Stimulated activated CD4-positive, alpha-beta T cell treated with anti-CD3 and anti-CD28 coated beads, Interleukin-4, amount 100 ng/mL, for 24 hours (primary cell): ENCODE measurements around the gene DOCK1.

Experiments used
- DNase-seq: peaks from one replicate; pipeline ENCODE4 v3.0.0-alpha.2; 2020

Gene DOCK1

DNA sequence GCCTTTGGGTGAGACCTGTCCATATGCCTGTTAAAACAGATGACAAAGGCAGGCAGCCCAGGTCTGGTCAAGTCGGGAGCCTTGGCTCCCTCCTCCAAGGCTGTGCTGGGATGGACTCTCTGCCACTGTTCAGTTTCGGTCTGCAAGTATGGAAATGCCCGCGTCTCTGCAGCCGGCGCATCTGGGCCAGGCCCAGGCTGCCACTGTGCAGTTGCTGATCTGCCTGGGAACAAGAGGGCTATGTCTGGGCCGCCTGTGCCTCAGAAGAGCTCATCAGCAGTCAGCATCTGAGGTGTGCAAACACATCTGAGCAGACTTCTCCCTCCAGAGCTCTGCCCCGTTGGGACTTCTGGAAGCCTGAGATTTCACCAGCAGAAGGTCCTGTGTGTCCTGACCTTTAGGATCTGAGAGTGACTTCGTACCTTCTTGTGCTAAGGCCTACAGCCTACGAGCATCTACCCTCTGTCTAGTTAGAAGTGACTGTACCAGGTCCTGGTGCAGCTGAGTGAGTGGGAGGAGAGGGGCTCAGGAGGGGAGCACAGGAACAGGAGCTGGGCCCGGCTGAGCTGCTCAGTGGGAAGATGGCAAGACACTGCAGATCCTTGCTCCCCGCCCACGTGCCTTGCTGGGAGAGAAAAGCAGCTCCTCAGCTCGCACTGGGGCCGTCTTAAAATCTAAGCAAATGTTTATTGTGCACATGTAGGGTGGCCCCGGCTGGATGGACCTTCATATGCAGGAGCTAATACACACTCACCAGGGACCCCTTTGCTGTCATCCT lies 50.9 kb downstream of the DOCK1 start:
- no peak for DNase-seq

DNA sequence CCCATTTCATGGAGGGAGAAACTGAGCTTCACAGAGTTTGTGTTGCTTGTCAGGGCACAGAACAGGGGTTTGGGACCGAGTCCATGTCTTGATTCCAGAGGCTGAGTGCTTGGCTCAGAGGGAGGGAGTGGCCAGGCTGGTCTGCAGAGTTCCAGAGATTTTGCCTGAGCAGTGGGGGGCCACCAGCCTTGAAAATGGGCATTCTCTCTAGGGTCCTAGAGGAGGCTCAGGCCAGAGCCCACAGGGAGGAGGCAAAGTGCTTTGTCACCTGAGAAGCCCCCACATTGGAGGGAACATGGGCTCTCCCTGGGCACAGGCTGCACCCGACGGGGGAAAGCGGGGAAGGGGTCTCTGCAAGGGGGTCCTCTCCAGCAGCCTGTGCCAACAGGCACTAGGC lies 51.5 kb downstream of the DOCK1 start:
- DNase-seq = no peak

DNA sequence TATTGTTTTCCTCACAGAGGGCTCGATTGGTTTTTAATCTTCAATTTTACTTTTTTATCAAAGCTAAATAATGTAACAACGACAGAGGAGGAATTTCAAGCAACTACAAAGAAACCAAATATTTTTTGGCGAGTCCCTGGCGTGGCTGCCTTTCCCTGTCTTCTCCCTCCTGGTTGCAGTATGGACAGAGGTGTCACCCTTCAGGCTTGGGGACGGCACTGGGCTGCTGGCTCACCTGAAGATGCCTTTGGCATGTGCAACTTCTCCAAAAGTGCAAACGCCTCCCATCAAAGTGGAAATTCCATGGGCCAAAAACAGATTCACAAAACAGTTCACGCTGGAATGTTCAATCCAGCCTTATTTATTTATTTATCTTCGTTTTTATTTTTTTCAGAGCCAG lies 51.9 kb downstream of the DOCK1 start:
- no peak for DNase-seq

DNA sequence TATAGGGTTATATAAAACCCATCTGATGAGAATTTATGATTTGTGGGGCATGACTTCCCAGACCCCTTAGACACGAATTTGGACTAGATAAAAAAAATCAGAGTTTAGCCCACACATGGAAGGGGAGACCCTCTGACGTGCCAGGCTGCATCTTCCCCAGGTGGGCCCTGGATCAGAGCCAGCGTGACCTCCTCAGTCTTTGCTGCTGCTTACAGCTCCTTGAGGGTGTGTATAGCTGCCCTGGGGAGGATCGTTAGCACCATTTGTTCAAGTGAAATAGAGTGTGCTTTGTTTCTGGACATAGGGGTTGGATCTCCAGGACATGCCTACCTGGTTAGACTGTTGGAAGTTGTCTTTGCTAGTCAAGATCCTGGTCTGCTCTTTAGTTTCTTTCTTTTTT lies 54.2 kb downstream of the DOCK1 start:
- DNase-seq = no peak

DNA sequence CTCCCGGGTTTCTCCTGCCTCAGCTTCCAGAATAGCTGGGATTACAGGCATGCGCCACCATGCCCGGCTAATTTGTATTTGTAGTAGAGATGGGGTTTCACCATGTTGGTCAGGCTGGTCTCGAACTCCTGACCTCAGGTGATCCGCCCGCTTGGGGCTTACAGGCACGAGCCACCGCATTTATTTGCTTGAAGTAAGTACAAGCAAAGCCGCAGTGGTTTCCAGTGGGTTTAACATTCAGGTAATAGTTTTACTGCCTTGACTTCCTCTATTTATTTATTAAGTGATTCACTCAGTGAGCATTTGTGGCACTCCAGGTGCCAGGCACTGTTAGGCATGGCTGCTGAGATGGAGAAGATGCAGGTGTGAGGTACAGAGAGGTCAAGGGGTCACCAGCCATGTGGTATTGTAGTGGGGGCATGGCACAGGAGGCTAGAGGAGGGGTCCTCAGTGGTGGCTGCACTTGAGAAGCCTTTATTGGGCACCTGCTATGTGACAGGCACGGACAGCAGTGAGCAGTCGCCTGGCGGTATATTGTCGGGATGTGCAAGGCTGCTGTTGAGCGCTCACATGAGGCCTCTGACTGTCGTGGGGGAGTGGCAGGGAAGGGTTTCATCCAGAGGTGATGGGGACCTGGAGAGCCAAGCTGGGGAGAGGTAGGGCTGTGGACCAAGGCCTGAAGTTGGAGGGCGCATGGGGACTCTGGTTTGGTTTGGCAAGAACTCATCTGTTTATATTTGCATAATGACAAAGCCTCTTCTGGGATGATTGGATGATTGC lies 54.9 kb downstream of the DOCK1 start:
- DNase-seq = no peak

DNA sequence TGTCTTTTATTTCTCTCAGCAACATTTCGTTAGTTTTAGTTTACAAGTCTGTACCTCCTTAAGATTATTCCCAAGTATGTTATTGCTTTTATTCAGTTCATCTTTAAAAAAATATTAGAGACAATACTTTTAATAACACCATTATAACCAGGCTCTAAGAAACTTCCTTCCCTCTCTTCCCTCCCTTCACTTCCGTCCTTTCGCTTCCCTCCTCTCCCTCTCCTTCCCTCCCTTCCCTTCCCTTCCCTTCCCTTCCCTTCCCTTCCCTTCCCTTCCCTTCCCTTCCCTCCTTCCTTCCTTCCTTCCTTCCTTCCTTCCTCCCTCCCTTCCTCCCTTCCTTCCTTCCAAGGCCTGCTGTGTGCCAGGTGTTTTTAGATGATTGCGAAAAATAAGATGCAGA lies 58.1 kb downstream of the DOCK1 start:
- DNase-seq = no peak

DNA sequence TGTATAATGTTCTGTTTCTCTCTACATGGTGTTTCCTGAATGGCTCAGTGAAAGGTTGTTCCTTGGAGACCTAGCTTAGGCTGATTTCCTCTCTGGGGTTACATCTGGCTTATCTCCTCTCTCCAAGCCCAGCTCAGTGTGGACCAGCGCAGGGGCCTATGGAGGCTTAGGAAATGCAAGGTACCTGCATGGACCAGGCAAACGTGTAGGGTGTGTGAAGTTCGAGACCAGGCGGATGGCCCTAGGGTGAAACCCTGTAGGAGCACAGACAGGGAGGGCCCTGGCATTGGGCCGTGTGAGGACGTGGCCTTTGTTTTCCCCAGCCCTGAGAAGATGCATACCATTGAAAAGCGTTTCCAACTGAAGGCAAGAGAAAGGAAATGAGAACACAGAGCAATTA lies 59.0 kb downstream of the DOCK1 start:
- no peak for DNase-seq

DNA sequence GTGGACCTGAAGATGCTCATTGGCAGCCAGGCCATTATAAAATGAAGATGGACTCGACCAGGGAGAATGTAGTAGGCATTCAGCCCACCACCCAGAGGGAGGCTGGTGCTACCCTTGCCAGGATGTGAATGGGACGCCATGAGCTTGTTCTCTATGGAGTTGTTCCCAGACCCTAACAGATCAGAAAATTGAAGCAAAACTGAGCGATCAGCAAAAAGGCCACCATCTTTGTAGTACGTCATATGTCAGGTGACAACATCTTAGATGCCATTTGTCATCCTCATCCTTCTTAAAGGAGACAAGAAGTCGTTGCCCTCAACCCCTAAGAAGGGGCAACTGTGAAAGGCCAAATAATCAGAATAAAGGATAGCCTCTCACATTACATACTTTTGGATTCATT lies 61.7 kb downstream of the DOCK1 start:
- no peak for DNase-seq

DNA sequence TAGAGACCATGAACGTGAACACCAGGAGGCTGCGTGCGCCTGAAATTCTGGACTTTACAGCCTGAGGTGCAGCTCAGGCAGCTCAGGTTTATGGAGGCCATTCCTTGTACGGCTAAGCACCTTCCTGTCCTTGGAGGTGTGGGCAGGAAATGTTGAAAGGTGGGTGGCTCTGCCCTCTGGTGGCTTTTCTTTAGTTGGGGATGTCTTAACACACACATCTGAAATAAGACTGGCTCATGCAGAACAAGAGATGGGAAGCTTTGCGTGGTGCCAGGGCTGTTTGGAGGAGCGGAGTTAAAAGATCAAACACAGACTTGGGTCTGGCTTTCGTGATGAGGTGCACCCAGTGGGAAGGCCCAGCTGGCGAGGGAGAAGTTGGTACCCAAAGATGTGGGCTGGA lies 64.1 kb downstream of the DOCK1 start:
- no peak for DNase-seq

DNA sequence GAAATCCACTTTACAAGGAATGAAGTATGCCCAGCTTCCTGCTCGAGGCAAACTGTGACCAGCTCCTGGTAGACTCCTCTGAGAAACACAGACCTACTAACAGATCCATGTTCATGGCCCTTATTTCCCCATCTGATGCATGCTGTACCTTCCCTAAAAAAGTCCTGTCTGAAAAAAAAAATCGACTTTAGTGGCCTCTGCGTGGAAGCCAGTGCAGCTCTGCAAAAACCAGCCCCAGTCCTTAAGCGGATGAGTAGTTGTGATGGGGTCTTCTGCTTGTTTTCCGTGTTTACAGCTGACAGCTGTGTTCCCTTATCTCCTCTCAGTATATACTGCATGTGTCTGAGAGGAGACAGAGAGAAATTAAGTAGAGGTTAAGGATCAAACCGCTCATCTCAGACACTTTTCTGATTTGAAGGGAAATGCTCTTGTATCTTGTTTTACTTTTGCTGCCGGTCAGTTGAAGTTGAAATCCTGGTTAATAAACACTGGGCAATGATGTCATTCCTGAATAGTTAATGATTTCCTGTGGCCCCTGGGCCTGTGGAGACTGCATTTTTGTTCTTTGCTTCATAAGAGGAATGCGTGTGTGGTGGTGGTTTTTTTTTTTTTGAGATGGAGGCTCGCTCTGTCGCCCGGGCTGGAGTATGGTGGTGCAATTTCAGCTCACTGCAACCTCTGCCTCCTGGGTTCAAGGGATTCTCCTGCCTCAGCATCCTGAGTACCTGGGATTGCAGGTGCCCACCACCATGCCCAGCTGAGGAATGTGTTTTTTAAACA lies 67.6 kb downstream of the DOCK1 start:
- no peak for DNase-seq

DNA sequence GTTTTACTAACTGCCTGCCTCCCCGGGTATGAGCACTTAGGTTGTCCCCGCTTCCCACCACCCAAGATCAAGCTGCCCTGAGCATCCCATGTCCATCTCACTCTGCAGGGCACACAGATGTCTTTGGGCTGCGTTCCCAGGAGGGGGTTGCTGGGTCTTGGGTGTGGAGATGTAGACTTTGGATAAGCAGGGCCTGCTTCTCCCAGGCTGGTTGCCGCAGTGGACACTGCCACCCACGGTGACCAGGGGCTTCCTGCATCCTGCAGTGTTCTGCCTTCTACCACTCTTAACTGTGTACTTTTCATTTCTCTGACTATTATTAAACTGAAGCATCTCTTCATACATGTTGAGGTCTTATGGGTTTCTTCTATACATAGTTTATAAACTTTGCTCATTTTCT lies 70.0 kb downstream of the DOCK1 start:
- no peak for DNase-seq

DNA sequence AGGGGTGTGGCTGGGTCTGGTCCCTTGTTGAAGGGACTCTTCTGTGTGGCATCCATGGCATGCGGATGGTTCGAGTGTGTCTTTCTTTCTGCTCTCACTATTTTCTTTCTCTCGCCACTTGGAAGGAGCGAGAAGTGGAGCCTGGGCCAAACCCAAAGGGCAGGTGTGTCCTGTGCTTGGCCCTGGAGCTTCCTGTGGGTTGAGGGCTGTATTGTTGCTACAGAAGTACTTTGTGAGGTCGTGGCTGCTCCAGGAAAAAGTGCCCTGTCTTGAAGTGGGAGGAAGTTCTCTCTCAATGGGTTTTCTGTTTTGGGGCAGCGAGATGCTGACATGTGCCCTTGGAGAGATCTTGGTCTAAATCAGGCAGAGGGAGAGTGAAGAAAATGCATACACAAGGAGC lies 72.0 kb downstream of the DOCK1 start:
- DNase-seq = no peak

DNA sequence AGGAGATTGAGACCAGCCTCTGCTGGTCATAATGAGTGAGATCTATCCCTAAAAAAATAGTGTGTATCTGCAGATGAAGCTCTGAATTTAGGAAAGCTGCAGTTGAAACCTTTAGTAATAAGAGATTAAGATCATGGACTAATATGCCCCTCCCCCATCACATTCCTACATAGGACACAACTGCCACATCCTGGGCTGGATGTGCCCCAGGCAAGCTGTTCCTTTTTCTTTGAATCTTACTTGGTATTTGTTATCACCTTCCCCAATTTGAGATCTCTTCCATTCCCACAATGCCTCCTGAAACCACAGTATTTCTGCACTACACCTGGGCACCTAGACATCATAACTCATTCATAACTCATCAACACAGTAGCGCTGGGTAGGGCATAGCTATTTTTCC lies 74.1 kb downstream of the DOCK1 start:
- DNase-seq = no peak

DNA sequence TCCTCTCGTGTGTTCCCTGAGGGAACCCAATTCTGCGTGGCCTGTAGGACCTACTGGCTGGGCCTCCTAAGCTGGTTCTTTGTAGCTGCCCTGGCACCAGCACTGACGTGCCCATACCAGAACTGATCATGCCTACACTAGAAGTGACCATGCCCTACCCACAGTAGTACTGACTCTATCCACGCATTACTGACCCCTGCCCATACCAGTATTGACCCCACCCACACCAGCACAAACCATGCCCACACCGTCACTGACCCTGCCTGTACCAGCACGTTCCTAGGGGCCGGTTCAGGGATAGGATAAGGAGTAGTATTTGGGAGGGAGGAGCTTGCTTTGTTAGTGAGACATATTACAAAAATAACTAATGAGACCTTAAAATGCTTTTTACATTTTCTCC lies 88.0 kb downstream of the DOCK1 start:
- DNase-seq = no peak

DNA sequence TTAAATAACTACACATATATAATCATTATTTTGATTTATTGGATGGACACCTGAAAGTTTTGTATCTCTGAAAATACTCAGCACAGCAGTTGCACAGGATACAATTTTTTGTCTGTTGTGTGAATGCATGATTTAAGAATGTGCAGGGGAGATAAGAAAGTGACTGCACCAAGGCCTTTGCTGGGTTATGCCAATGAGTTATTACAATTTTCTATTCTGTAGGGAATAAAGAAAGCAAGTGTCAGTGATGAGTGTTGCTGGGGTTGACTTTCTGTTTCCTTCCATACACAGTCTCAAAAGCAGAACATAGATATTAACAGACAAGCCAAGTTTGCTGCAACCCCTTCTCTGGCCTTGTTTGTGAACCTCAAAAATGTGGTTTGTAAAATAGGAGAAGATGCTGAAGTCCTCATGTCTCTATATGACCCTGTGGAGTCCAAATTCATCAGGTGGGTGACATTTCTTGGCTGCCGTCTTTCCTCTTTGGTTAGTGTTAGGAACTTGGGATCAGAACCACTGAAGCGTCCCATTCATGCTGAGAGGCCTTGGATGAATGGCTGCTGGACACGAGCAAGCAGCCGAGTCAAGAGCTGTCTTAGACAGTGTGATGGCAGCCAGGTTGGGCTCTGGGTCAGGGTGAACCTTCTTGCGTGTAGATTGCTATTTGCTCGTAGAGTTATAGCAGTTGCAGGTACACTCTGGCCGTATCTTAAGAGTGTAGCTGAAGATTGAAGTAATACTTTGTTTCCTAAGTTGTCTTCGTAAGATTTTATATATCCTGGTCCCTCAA lies 92.8 kb downstream of the DOCK1 start:
- DNase-seq = no peak

DNA sequence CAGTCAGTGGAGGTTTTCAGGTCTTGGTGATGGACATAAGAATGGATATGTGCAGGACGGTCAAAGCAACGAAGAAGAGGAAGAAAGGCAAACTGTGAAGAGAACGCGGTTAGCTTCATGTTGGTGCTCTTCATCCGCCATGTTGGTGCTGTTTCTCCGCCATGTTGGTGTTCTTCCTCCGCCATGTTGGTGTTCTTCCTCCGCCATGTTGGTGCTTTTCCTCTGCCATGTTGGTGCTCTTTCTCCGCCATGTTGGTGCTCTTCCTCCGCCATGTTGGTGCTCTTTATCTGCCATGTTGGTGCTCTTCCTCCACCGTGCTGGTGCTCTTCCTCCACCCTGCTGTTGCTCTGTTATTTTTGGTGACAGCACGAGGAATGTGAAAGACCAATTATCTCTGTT lies 95.4 kb downstream of the DOCK1 start:
- DNase-seq = no peak

DNA sequence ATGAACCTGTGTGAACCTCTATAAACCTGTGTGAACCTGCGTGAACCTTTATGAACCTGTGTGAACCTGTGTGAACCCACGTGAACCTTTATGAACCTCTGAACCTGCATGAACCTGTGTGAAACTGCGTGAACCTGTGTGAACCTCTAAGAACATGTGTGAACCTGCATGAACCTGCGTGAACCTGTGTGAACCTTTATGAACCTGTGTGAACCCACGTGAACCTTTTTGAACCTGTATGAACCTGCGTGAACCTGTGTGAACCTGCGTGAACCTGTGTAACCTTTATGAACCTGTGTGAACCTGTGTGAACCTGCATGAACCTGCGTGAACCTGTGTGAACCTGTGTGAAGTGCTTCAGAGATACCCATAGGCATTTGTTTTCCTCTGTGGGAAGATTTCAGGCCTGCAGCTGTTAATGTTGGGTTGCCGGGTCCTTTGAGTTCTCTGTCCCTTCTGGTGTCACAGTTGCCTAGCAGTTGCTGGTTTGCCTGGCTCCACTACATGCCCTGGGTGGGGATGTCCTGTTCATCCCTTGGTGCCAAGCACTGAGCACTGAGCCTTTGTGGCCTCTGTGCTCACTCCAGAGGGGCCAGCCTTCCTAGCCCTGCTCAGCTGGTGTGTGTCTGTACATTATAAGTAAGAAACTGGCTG lies 97.9 kb downstream of the DOCK1 start:
- DNase-seq = no peak

DNA sequence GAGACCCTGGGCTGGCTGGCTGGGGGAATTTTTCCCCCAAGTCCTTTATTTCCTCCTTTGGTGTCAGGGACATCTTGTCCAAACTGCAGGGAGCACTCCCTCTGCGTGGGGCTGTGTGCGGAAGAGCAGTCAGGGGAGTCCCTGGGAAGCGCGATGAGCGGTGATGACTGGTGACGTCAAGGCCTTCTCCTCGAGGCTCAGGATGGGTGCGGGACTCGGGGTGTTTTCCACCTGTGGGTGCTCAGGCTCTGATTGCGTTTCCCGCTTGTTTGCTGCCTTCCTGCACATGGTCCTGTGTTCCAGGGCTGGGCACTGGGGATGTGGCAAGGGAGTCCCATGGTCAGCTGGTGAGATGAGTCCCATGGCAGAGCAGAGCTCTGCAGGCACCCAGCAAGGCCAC lies 101.2 kb downstream of the DOCK1 start:
- no peak for DNase-seq

DNA sequence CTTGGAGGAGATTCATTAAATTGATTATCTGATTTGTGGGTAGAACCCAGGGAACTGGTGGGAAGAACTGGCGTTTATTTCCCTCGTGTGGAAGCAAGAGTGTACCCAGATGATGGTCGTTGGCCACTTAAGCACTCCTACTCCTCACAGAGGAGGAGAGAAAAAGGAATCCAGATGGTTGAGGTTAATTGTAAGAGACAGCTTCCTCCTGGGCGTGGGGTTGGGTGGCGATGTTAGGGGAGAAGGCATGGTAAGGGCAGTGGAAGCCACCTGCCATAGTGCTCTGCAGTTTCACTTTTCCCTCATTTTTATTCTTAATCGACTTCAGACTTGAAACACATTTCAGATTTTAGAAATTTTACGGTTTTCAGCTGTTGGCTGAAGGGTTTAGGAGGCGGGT lies 104.1 kb downstream of the DOCK1 start:
- DNase-seq = no peak

DNA sequence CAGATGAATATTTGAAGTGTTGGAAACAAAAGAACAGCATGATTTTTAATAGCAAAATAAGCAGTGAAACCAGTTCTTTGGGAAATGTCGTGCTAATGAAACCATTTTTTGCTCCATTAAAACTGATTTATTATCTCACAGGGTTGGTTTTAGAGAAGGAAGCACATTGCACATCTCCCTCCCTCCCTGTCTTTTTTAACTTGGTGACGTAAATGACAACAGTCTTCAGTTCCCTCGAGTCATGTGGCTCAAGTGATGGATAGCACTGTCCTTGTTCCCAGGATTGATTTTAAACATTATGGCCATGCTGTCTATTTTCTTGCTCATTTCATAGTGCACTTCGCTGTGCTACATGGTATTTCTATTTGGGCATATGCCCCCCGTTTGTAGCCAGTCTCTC lies 105.9 kb downstream of the DOCK1 start:
- DNase-seq = no peak

DNA sequence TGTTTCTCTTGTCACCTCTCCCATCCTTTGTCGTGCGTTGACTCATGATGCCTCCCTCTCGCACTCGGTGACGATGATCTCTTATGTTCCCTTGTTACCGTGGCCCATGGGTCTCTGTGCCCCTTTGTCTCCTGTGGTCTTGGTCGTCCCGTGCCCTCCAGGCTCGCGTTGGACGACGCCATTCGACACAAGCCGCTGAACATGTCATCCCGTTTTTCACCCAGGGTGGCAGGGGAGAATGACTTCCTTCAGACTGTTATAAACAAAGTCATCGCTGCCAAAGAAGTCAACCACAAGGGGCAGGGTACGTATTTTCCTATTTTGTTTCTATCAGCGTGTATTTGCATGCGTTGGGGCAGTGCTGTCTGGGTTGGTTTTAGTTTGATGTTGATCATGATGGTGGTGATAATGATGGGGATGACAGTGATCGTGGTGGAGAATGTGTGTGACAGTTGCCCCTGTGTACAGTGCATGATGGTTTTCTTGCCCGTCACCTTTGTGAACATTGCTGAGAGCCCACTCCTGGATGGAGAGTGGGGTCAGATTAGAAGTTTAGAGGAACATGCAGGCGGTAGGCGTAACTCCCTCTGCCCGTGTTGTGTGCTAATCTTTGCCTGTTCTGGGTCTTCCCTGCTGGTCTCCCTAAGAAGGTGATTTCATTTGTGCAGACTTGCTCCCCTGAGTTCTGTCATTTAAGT lies 107.0 kb downstream of the DOCK1 start:
- DNase-seq = no peak

DNA sequence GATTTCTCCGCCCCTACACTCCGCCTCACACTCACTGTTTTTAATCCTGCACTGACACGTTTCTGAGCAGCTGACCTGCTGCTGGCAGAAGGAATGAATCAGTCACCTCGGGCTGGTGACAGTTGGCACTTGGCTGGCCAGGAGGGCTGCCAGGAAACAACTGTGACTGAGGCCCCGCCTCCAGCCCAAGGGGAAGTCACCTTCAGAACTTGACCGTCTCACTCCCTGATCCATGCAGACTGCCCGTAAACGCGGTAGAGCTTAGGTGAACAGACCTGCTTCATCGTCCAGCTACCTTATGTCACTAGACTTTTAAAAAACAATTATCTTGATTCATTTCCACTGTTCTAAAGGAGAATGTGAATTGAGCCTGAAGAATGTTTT lies 107.5 kb downstream of the DOCK1 start:
- DNase-seq = no peak
